Measurements from ENCODE around the gene ZBTB7C.

- TF ChIP-seq EZH2 (IDR thresholded peaks at IDR 0.05; ENCODE audit: borderline replicate concordance, low read depth, low read length, poor library complexity, severe bottlenecking) (no peak), CTCF (conservative IDR thresholded peaks at IDR 0.05; ENCODE audit: low read depth, low read length) (no peak)
Observed at GRCh38 chr18:48361801-48362200, 47.4 kb downstream of the ZBTB7C start.
